ENCODE results near the gene RASGRP4. TPM values are rescaled to one million over a fixed set of nuclear protein-coding genes. Genes with fewer than 3 reads are reported as not detected.

RASGRP4 gene
- total RNA-seq, 1 experiment from 2014 or later = not detected

DNA sequence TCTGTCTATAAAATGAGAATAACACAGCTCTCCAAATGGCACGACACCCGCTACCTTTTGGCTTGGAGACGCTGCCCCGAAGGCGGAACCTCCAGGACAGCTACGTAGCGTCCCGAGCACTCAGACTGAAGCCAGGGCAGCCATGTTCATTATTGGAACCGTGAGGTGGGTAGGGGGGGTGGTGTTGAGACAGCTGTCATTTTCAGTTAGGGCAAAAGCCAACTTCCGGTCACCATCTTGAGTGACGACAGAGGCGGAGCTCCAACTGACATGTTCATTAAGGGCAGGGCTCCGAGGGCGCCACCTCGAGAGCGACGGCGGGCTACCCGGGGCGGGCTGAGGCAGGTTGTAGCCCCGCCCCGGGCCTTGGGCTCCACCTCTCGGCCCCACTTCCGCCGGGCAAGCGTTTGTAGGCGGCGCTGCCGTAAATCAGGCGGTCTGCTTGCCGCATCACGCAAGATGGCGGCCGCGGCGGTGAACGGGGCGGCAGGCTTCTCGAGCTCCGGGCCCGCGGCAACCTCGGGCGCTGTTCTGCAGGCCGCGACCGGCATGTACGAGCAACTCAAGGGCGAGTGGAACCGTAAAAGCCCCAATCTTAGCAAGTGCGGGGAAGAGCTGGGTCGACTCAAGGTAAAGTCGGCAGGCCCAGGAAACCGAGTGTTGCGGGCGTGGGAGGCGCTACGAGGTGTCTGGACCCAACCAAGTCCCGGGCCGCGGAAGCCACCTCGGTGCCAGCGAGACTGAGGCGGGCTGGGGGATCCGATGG lies 51.5 kb downstream of the RASGRP4 start, which contains the start of gene PSMD8 (continued):
- TF ChIP-seq CTCF (IDR thresholded peaks at IDR 0.05 in 2 of 3, conservative IDR thresholded peaks at IDR 0.05 in 1 of 3; ENCODE audit: borderline replicate concordance in 1 of 3, insufficient read depth in 1 of 3, low read depth in 2 of 3, low read length in 2 of 3) (no peak), ZFX (IDR thresholded peaks at IDR 0.05) (peak; percentile 93; the same call in 1 of the 2 replicates), EZH2 (IDR thresholded peaks at IDR 0.05) (no peak), POLR2AphosphoS5 (IDR thresholded peaks at IDR 0.05; ENCODE audit: low read depth, low read length) (peak; percentile 96), EZH2phosphoT487 (IDR thresholded peaks at IDR 0.05; ENCODE audit: borderline replicate concordance) (no peak), MAX (IDR thresholded peaks at IDR 0.05) (peak; percentile 73), FOSL1 (IDR thresholded peaks at IDR 0.05; ENCODE audit: low read depth) (no peak), SP1 (IDR thresholded peaks at IDR 0.05; ENCODE audit: low read depth) (peak; percentile 78), TCF7L2 (IDR thresholded peaks at IDR 0.05; ENCODE audit: borderline replicate concordance, extremely low read depth, insufficient read depth, insufficient read length) (peak; percentile 98), SIN3A (IDR thresholded peaks at IDR 0.05; ENCODE audit: low read depth) (peak; percentile 94), RAD21 (IDR thresholded peaks at IDR 0.05; ENCODE audit: low read depth) (peak; percentile 2; the same call in 1 of the 2 replicates)
- TF ChIP-seq, protein P1, sequence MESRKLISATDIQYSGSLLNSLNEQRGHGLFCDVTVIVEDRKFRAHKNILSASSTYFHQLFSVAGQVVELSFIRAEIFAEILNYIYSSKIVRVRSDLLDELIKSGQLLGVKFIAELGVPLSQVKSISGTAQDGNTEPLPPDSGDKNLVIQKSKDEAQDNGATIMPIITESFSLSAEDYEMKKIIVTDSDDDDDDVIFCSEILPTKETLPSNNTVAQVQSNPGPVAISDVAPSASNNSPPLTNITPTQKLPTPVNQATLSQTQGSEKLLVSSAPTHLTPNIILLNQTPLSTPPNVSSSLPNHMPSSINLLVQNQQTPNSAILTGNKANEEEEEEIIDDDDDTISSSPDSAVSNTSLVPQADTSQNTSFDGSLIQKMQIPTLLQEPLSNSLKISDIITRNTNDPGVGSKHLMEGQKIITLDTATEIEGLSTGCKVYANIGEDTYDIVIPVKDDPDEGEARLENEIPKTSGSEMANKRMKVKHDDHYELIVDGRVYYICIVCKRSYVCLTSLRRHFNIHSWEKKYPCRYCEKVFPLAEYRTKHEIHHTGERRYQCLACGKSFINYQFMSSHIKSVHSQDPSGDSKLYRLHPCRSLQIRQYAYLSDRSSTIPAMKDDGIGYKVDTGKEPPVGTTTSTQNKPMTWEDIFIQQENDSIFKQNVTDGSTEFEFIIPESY (IDR thresholded peaks at IDR 0.05; ENCODE audit: extremely low read depth, insufficient replicate concordance, low read length) = no peak

Data from HCT116 (cell line).